Measurements from ENCODE around the gene ISYNA1. TPM values are rescaled to one million over a fixed set of nuclear protein-coding genes. Genes with fewer than 3 reads are reported as not detected.

Gene ISYNA1
- total and polyA plus RNA-seq, 2 donors (not counting 1 experiment from before 2014, with no cell fraction given) = 22.6 to 28.3 TPM

DNA sequence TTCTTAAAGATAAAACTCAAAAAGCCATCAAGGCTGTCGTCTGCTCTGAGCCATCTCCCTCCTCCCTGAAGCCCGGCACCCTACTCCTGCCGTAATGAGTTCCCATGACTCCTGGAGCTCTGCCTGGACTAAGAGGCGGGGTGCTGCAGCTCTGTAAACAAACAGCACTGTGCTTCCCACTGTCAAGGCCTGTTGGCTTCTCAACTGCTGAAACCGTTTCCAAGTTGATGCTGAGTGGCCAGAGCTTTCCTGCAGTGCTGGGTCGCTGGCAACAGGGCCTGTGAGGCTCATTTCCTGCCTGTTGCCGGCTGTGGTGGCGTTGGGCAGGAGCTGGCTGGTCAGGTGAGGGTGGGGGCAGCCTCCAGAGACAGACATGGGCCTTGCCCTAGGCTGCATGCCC lies 26.7 kb upstream of the ISYNA1 start:
- intact Hi-C loops (cut with micrococcal nuclease) = no loop called here
- H4K20me1 ChIP-seq (ENCODE audit: control insufficient read depth, insufficient read depth, low read length, poor library complexity, severe bottlenecking) = peaks cover 75% of the 10 kb centered on the region
- ChIA-PET POLR2A (no interaction called here), CTCF (interaction anchor here (9.0 kb wide), 1 partner anchor 14 kb away, joined by 85 read pairs; no protein-coding TSS in a partner anchor)
- peaks cover 5% of the 10 kb centered on the region for H3K4me1 Mint-ChIP-seq
- H3K27me3 Mint-ChIP-seq = no peaks in the 10 kb centered on the region
- H3K9me3 Mint-ChIP-seq (ENCODE audit: insufficient read depth) = no peaks in the 10 kb centered on the region
- no peak overlapping the region for H3K27ac Mint-ChIP-seq
- no peaks in the 10 kb centered on the region for H3K4me1 ChIP-seq (ENCODE audit: control insufficient read depth in 2 of 2, insufficient read depth in 2 of 2, low read length in 2 of 2)
- ATAC-seq (ENCODE audit: low read depth) (no peak), DNase-seq (no peak)
- no peak overlapping the region for H2AFZ ChIP-seq (ENCODE audit: insufficient read depth, low read depth, low read length, poor library complexity, severe bottlenecking)
- no peak overlapping the region for H3K9ac ChIP-seq (ENCODE audit: low read length)
- 63% methylated on average over 8 of the region's 8 CpGs for WGBS (ENCODE audit: insufficient coverage)
- no peaks in the 10 kb centered on the region for H3K27me3 ChIP-seq (replicated peaks in 1 of 4; ENCODE audit: control extremely low read depth in 1 of 4, control insufficient read depth in 3 of 4, insufficient read depth in 4 of 4, low read length in 3 of 4)
- peaks cover 38% of the 10 kb centered on the region for H3K79me2 ChIP-seq (ENCODE audit: control insufficient read depth, insufficient read depth, low read length)
- H3K4me3 Mint-ChIP-seq = no peak overlapping the region
- H3K27ac ChIP-seq (ENCODE audit: low read length in 2 of 2) = no peak overlapping the region
- no peak overlapping the region for H3K4me3 ChIP-seq (ENCODE audit: control extremely low read depth in 1 of 5, extremely low read depth in 1 of 5, insufficient read depth in 1 of 5, low read depth in 2 of 5, low read length in 4 of 5)
- H3K4me2 ChIP-seq (replicated peaks; ENCODE audit: low read depth, low read length, poor library complexity, severe bottlenecking) = no peak overlapping the region
- no peaks in the 10 kb centered on the region for H3K9me3 ChIP-seq (ENCODE audit: control extremely low read depth in 1 of 3, control insufficient read depth in 2 of 3, insufficient read depth in 1 of 3, low read length in 2 of 3)
- peaks cover 0 to 49% of the 10 kb centered on the region in 2 experiments for H3K36me3 ChIP-seq (replicated peaks in 1 of 2; ENCODE audit: control extremely low read depth in 1 of 2, control insufficient read depth in 1 of 2, extremely low read depth in 1 of 2, insufficient read depth in 2 of 2, low read length in 1 of 2)
- TF ChIP-seq, protein P1, sequence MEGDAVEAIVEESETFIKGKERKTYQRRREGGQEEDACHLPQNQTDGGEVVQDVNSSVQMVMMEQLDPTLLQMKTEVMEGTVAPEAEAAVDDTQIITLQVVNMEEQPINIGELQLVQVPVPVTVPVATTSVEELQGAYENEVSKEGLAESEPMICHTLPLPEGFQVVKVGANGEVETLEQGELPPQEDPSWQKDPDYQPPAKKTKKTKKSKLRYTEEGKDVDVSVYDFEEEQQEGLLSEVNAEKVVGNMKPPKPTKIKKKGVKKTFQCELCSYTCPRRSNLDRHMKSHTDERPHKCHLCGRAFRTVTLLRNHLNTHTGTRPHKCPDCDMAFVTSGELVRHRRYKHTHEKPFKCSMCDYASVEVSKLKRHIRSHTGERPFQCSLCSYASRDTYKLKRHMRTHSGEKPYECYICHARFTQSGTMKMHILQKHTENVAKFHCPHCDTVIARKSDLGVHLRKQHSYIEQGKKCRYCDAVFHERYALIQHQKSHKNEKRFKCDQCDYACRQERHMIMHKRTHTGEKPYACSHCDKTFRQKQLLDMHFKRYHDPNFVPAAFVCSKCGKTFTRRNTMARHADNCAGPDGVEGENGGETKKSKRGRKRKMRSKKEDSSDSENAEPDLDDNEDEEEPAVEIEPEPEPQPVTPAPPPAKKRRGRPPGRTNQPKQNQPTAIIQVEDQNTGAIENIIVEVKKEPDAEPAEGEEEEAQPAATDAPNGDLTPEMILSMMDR (IDR thresholded peaks at IDR 0.05) = no peak
- no peak for TF ChIP-seq EZH2 (IDR thresholded peaks at IDR 0.05; ENCODE audit: borderline replicate concordance, insufficient read depth, low read depth, low read length, poor library complexity, severe bottlenecking)

GRCh38 chr19:18461471-18461870 lies 23.5 kb upstream of the ISYNA1 start:
- Histone ChIP-seq H3K4me2 (replicated peaks; ENCODE audit: low read depth, low read length, poor library complexity, severe bottlenecking) (no peak overlapping the region), H3K9me3 (ENCODE audit: control extremely low read depth in 1 of 3, control insufficient read depth in 2 of 3, insufficient read depth in 1 of 3, low read length in 2 of 3) (no peaks in the 10 kb centered on the region), H2AFZ (ENCODE audit: insufficient read depth, low read depth, low read length, poor library complexity, severe bottlenecking) (no peak overlapping the region), H3K4me1 (ENCODE audit: control insufficient read depth in 2 of 2, insufficient read depth in 2 of 2, low read length in 2 of 2) (no peaks in the 10 kb centered on the region), H4K20me1 (ENCODE audit: control insufficient read depth, insufficient read depth, low read length, poor library complexity, severe bottlenecking) (peaks cover 45% of the 10 kb centered on the region), H3K36me3 (replicated peaks in 1 of 2; ENCODE audit: control extremely low read depth in 1 of 2, control insufficient read depth in 1 of 2, extremely low read depth in 1 of 2, insufficient read depth in 2 of 2, low read length in 1 of 2) (peaks cover 0 to 64% of the 10 kb centered on the region in 2 experiments), H3K27me3 (replicated peaks in 1 of 4; ENCODE audit: control extremely low read depth in 1 of 4, control insufficient read depth in 3 of 4, insufficient read depth in 4 of 4, low read length in 3 of 4) (no peaks in the 10 kb centered on the region), H3K79me2 (ENCODE audit: control insufficient read depth, insufficient read depth, low read length) (peaks cover 11% of the 10 kb centered on the region), H3K4me3 (ENCODE audit: control extremely low read depth in 1 of 5, extremely low read depth in 1 of 5, insufficient read depth in 1 of 5, low read depth in 2 of 5, low read length in 4 of 5) (no peak overlapping the region), H3K27ac (ENCODE audit: low read length in 2 of 2) (no peak overlapping the region), H3K9ac (ENCODE audit: low read length) (no peak overlapping the region)
- DNase-seq = no peak
- H3K4me3 Mint-ChIP-seq = no peak overlapping the region
- no peak overlapping the region for H3K27ac Mint-ChIP-seq
- intact Hi-C loops (cut with micrococcal nuclease) = no loop called here
- CTCF ChIA-PET = interaction anchor here (0.6 to 9.0 kb wide), 14 partner anchors 9 to 340 kb away, joined by 3 to 85 read pairs (median 4); partner anchors contain the start of gene UBA52
- H3K9me3 Mint-ChIP-seq (ENCODE audit: insufficient read depth) = no peaks in the 10 kb centered on the region
- no peaks in the 10 kb centered on the region for H3K27me3 Mint-ChIP-seq
- no peak for ATAC-seq (ENCODE audit: low read depth)
- POLR2A ChIA-PET = interaction anchor here (0.7 kb wide), 1 partner anchor 606 kb away, joined by 6 read pairs; no protein-coding TSS in a partner anchor
- H3K4me1 Mint-ChIP-seq = peaks cover 2% of the 10 kb centered on the region
- TF ChIP-seq EZH2 (IDR thresholded peaks at IDR 0.05; ENCODE audit: borderline replicate concordance, insufficient read depth, low read depth, low read length, poor library complexity, severe bottlenecking) = no peak
- TF ChIP-seq, protein P1 (IDR thresholded peaks at IDR 0.05) = no peak
- over 99% methylated on average over 22 of the region's 22 CpGs for WGBS (ENCODE audit: insufficient coverage)
